Liver (tissue), 9 donors: ENCODE data around the gene RPUSD1. TPM values are rescaled to one million over a fixed set of nuclear protein-coding genes. Genes with fewer than 3 reads are reported as not detected.

Source experiments
- DNase-seq: peaks from one replicate; pipeline ENCODE4 v3.0.0-alpha.2; 2017; ENCODE audit warnings: low spot score
- H3K27ac ChIP-seq, 2 donors: one replicate each; pipeline ENCODE4 v1.7.0; 2013; ENCODE audit warnings: inconsistent platforms in 2 of 2, low read length in 2 of 2, control low read depth in 1 of 2, low read depth in 1 of 2, mild to moderate bottlenecking in 1 of 2
- H3K27me3 ChIP-seq, 4 donors: one replicate each; pipeline versions ENCODE4 v1.6.1 to v1.7.0; 2013; ENCODE audit warnings: low read length in 3 of 4, inconsistent platforms in 1 of 4, mild to moderate bottlenecking in 1 of 4, moderate library complexity in 1 of 4; ENCODE audit not compliant: control insufficient read depth in 4 of 4, insufficient read depth in 4 of 4
- H3K36me3 ChIP-seq, 4 donors: one replicate each; pipeline versions ENCODE4 v1.6.1 to v1.7.0; 2013; ENCODE audit warnings: low read length in 3 of 4, mild to moderate bottlenecking in 3 of 4, low read depth in 1 of 4, moderate library complexity in 1 of 4; ENCODE audit not compliant: control insufficient read depth in 4 of 4, insufficient read depth in 3 of 4
- H3K4me1 ChIP-seq, 4 donors: one replicate each; pipeline versions ENCODE4 v1.6.1 to v1.7.0; 2013; ENCODE audit warnings: low read length in 3 of 4, mild to moderate bottlenecking in 3 of 4, moderate library complexity in 1 of 4; ENCODE audit not compliant: control insufficient read depth in 4 of 4, insufficient read depth in 4 of 4
- H3K4me3 ChIP-seq, 3 donors: one replicate each; pipeline versions ENCODE4 v1.6.1 to v1.7.0; 2013; ENCODE audit warnings: low read length in 3 of 3, control low read depth in 1 of 3, low read depth in 1 of 3, mild to moderate bottlenecking in 1 of 3
- H3K9ac ChIP-seq, 2 donors: one replicate each; pipeline ENCODE4 v1.7.0; 2013; ENCODE audit warnings: low read length in 2 of 2, mild to moderate bottlenecking in 2 of 2, moderate library complexity in 2 of 2, control low read depth in 1 of 2, low read depth in 1 of 2
- H3K9me3 ChIP-seq, 4 donors: one replicate each; pipeline versions ENCODE4 v1.6.1 to v1.7.0; 2013; ENCODE audit warnings: low read length in 3 of 4; ENCODE audit not compliant: control insufficient read depth in 4 of 4
- EGR1 ChIP-seq, 2 donors: IDR thresholded peaks; 2 replicates each; pipeline ENCODE4 v1.6.1; 2016 to 2018; ENCODE audit warnings: antibody characterized with exemption in 2 of 2, low read depth in 2 of 2
- FOXA1 ChIP-seq: IDR thresholded peaks from 2 replicates; pipeline ENCODE4 v1.6.1; 2016; ENCODE audit warnings: antibody characterized with exemption
- FOXA2 ChIP-seq: IDR thresholded peaks from 2 replicates; pipeline ENCODE4 v1.6.1; 2016; ENCODE audit warnings: antibody characterized with exemption
- GABPA ChIP-seq, 2 donors: IDR thresholded peaks in 1 of 2; conservative IDR thresholded peaks in 1 of 2; 2 replicates each; pipeline ENCODE4 v1.6.1; 2016; ENCODE audit warnings: antibody characterized with exemption in 2 of 2, mild to moderate bottlenecking in 1 of 2, moderate library complexity in 1 of 2
- HNF4A ChIP-seq, 2 donors: conservative IDR thresholded peaks; 2 replicates each; pipeline ENCODE4 v1.6.1; 2016; ENCODE audit warnings: antibody characterized with exemption in 2 of 2, mild to moderate bottlenecking in 2 of 2
- HNF4G ChIP-seq: IDR thresholded peaks from 2 replicates; pipeline ENCODE4 v1.6.1; 2016; ENCODE audit warnings: antibody characterized with exemption
- JUND ChIP-seq, 2 donors: IDR thresholded peaks; 2 replicates each; pipeline ENCODE4 v1.6.1; 2016; ENCODE audit warnings: antibody characterized with exemption in 2 of 2
- NR2F2 ChIP-seq: IDR thresholded peaks from 2 replicates; pipeline ENCODE4 v1.6.1; 2016; ENCODE audit warnings: antibody characterized with exemption
- RAD21 ChIP-seq, 2 donors: IDR thresholded peaks; 2 replicates each; pipeline ENCODE4 v1.6.1; 2016; ENCODE audit warnings: antibody characterized with exemption in 2 of 2, mild to moderate bottlenecking in 2 of 2
- RXRA ChIP-seq, 2 donors: IDR thresholded peaks; 2 replicates each; pipeline ENCODE4 v1.6.1; 2017 to 2018; ENCODE audit warnings: antibody characterized with exemption in 2 of 2, mild to moderate bottlenecking in 1 of 2
- SP1 ChIP-seq: IDR thresholded peaks from 2 replicates; pipeline ENCODE4 v1.6.1; 2018; ENCODE audit warnings: antibody characterized with exemption, mild to moderate bottlenecking
- TAF1 ChIP-seq: conservative IDR thresholded peaks from 2 replicates; pipeline ENCODE4 v1.6.1; 2016; ENCODE audit warnings: antibody characterized with exemption, mild to moderate bottlenecking
- YY1 ChIP-seq: IDR thresholded peaks from 2 replicates; pipeline ENCODE4 v1.6.1; 2016; ENCODE audit warnings: antibody characterized with exemption, mild to moderate bottlenecking
- WGBS: extraction: QIAGEN DNeasy Blood & Tissue Kit; methylation state at CpG from one replicate; pipeline ENCODE4 v1.1.7; 2013; 5-methylcytosine and 5-hydroxymethylcytosine counted together
- polyA plus RNA-seq, 2 donors: library from polyadenylated mRNA; stranded (reverse) in 1 of 2; unstranded in 1 of 2; fragments of 200-250 nt in 1 of 2; fragments of >200 nt in 1 of 2; fragmentation: Nextera tagmentation in 1 of 2; extraction: Ambion mirVana in 1 of 2; gene quantifications; one replicate each; pipeline versions ENCODE4 v1.2.1 to v1.2.3, GENCODE V29; 2013 to 2015
- total RNA-seq, 2 donors: library from RNA; depleted of rRNA; stranded (reverse); fragments of >200 nt; gene quantifications; one replicate each; pipeline ENCODE4 v1.2.3, GENCODE V29; 2014
- TF ChIP-seq, protein P1 (sequence below): IDR thresholded peaks from 2 replicates; pipeline ENCODE4 v1.6.1; 2016; ENCODE audit warnings: antibody characterized with exemption
- TF ChIP-seq, protein P2 (sequence below): IDR thresholded peaks from 2 replicates; pipeline ENCODE4 v1.6.1; 2016; ENCODE audit warnings: antibody characterized with exemption
- TF ChIP-seq, protein P3 (sequence below): IDR thresholded peaks from 2 replicates; pipeline ENCODE4 v1.6.1; 2016; ENCODE audit warnings: antibody characterized with exemption, mild to moderate bottlenecking
- TF ChIP-seq, protein P4 (sequence below): IDR thresholded peaks from 2 replicates; pipeline ENCODE4 v1.6.1; 2016; ENCODE audit warnings: antibody characterized with exemption
- TF ChIP-seq, protein P5 (sequence below): fragments of 150-350 bp; IDR thresholded peaks from 2 replicates; pipeline ENCODE4 v1.5.1; 2017; ENCODE audit warnings: improper control_type of control experiment, low read depth, low read length; ENCODE audit not compliant: missing input control
- donor health status: healthy.
- donor health status: healthy.
- donor health status: healthy.
- donor health status: healthy.
- donor health status: healthy.

The RPUSD1 gene
- total and polyA plus RNA-seq, 4 donors, result 4.5 to 10.7 (median 8.9) TPM

DNA sequence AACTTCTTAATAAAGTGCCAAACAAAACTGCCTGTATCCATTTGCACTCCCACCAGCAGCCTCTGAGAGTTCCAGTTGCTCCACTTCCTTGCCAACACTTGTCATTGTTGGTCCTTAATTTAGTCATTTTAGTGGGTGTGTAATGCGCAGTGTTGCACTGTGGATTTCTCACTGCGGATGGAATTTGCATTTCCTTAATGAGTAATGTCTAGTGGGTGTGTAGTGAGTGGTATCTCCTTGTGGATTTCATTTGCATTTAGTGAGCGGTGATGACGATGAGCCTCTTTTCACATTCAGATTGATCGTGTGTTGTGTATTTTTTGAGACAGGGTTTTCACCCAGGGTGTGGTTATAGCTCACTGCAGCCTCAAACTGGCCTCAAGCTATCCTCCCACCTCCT lies 31.8 kb downstream of the RPUSD1 start:
- 89% methylated on average over 5 of the region's 5 CpGs for WGBS
- no peak for TF ChIP-seq EGR1 (IDR thresholded peaks at IDR 0.05; ENCODE audit: low read depth in 2 of 2)
- TF ChIP-seq, protein P1, sequence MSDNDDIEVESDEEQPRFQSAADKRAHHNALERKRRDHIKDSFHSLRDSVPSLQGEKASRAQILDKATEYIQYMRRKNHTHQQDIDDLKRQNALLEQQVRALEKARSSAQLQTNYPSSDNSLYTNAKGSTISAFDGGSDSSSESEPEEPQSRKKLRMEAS, result no peak
- TF ChIP-seq JUND (IDR thresholded peaks at IDR 0.05), result no peak
- TF ChIP-seq SP1, result no peak
- TF ChIP-seq, protein P2, sequence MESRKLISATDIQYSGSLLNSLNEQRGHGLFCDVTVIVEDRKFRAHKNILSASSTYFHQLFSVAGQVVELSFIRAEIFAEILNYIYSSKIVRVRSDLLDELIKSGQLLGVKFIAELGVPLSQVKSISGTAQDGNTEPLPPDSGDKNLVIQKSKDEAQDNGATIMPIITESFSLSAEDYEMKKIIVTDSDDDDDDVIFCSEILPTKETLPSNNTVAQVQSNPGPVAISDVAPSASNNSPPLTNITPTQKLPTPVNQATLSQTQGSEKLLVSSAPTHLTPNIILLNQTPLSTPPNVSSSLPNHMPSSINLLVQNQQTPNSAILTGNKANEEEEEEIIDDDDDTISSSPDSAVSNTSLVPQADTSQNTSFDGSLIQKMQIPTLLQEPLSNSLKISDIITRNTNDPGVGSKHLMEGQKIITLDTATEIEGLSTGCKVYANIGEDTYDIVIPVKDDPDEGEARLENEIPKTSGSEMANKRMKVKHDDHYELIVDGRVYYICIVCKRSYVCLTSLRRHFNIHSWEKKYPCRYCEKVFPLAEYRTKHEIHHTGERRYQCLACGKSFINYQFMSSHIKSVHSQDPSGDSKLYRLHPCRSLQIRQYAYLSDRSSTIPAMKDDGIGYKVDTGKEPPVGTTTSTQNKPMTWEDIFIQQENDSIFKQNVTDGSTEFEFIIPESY, result no peak
- no peak for TF ChIP-seq RAD21 (IDR thresholded peaks at IDR 0.05)
- TF ChIP-seq FOXA2, result no peak
- no peak for TF ChIP-seq HNF4A (conservative IDR thresholded peaks at IDR 0.05)
- TF ChIP-seq RXRA (IDR thresholded peaks at IDR 0.05), result no peak
- no peak for TF ChIP-seq TAF1
- TF ChIP-seq GABPA (IDR thresholded peaks at IDR 0.05 in 1 of 2, conservative IDR thresholded peaks at IDR 0.05 in 1 of 2), result no peak
- TF ChIP-seq, protein P3, sequence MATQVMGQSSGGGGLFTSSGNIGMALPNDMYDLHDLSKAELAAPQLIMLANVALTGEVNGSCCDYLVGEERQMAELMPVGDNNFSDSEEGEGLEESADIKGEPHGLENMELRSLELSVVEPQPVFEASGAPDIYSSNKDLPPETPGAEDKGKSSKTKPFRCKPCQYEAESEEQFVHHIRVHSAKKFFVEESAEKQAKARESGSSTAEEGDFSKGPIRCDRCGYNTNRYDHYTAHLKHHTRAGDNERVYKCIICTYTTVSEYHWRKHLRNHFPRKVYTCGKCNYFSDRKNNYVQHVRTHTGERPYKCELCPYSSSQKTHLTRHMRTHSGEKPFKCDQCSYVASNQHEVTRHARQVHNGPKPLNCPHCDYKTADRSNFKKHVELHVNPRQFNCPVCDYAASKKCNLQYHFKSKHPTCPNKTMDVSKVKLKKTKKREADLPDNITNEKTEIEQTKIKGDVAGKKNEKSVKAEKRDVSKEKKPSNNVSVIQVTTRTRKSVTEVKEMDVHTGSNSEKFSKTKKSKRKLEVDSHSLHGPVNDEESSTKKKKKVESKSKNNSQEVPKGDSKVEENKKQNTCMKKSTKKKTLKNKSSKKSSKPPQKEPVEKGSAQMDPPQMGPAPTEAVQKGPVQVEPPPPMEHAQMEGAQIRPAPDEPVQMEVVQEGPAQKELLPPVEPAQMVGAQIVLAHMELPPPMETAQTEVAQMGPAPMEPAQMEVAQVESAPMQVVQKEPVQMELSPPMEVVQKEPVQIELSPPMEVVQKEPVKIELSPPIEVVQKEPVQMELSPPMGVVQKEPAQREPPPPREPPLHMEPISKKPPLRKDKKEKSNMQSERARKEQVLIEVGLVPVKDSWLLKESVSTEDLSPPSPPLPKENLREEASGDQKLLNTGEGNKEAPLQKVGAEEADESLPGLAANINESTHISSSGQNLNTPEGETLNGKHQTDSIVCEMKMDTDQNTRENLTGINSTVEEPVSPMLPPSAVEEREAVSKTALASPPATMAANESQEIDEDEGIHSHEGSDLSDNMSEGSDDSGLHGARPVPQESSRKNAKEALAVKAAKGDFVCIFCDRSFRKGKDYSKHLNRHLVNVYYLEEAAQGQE, result no peak
- no peak for TF ChIP-seq HNF4G
- TF ChIP-seq, protein P4, sequence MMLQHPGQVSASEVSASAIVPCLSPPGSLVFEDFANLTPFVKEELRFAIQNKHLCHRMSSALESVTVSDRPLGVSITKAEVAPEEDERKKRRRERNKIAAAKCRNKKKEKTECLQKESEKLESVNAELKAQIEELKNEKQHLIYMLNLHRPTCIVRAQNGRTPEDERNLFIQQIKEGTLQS, result no peak
- TF ChIP-seq, protein P5, sequence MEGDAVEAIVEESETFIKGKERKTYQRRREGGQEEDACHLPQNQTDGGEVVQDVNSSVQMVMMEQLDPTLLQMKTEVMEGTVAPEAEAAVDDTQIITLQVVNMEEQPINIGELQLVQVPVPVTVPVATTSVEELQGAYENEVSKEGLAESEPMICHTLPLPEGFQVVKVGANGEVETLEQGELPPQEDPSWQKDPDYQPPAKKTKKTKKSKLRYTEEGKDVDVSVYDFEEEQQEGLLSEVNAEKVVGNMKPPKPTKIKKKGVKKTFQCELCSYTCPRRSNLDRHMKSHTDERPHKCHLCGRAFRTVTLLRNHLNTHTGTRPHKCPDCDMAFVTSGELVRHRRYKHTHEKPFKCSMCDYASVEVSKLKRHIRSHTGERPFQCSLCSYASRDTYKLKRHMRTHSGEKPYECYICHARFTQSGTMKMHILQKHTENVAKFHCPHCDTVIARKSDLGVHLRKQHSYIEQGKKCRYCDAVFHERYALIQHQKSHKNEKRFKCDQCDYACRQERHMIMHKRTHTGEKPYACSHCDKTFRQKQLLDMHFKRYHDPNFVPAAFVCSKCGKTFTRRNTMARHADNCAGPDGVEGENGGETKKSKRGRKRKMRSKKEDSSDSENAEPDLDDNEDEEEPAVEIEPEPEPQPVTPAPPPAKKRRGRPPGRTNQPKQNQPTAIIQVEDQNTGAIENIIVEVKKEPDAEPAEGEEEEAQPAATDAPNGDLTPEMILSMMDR, result no peak
- TF ChIP-seq FOXA1, result no peak
- no peak for TF ChIP-seq YY1
- TF ChIP-seq NR2F2, result no peak

More for the DNA sequence above, 31.8 kb downstream of the RPUSD1 start:
- Histone ChIP-seq H3K9me3 (peaks cover 0 to 5% (median 0%) of the 10 kb centered on the region in 4 donors), H3K4me1 (no peaks in the 10 kb centered on the region), H3K9ac (no peak overlapping the region), H3K4me3 (no peak overlapping the region), H3K27me3 (no peaks in the 10 kb centered on the region), H3K36me3 (no peaks in the 10 kb centered on the region), H3K27ac (no peak overlapping the region)
- DNase-seq, result no peak
